Measurements from ENCODE around the gene WDFY3. TPM values are rescaled to one million over a fixed set of nuclear protein-coding genes. Genes with fewer than 3 reads are reported as not detected.

WDFY3 gene
- total and polyA plus RNA-seq, 2 of the 13 experiments (the other 11 are each of a cell fraction or from before 2014, with no cell fraction given), result 16.7 to 24.5 TPM

- no peak for TF ChIP-seq MYNN (CRISPR knock-in tag; IDR thresholded peaks at IDR 0.05; ENCODE audit: low read depth)
- TF ChIP-seq KDM5B (CRISPR knock-in tag; IDR thresholded peaks at IDR 0.05; ENCODE audit: borderline replicate concordance), result no peak
- no peak for TF ChIP-seq ZNF737 (CRISPR knock-in tag; IDR thresholded peaks at IDR 0.05; ENCODE audit: borderline replicate concordance)
- TF ChIP-seq CREB3 (CRISPR knock-in tag; IDR thresholded peaks at IDR 0.05), result no peak
- TF ChIP-seq FOXK1 (CRISPR knock-in tag; IDR thresholded peaks at IDR 0.05; ENCODE audit: borderline replicate concordance, low read depth), result no peak
- no peak for TF ChIP-seq ZNF652 (CRISPR knock-in tag; IDR thresholded peaks at IDR 0.05; ENCODE audit: borderline replicate concordance, low read depth)
- TF ChIP-seq PAX8 (CRISPR knock-in tag; IDR thresholded peaks at IDR 0.05; ENCODE audit: borderline replicate concordance), result no peak
- TF ChIP-seq ZNF367 (CRISPR knock-in tag; IDR thresholded peaks at IDR 0.05; ENCODE audit: borderline replicate concordance), result no peak
Measured at GRCh38 chr4:84648178-84648577, 318.3 kb downstream of the WDFY3 start (continued).

GRCh38 chr4:84647312-84647884 lies 319.1 kb downstream of the WDFY3 start:
- Histone ChIP-seq H3K79me2 (ENCODE audit: insufficient read depth, low read length) (no peaks in the 10 kb centered on the region), H3K4me3 (replicated peaks in 1 of 3; ENCODE audit: insufficient read depth in 1 of 3, low read depth in 2 of 3, low read length in 3 of 3) (no peak overlapping the region), H3K27ac (ENCODE audit: extremely low read length, insufficient read depth, low read length) (no peak overlapping the region), H2AFZ (ENCODE audit: low read length) (no peak overlapping the region), H3K9ac (ENCODE audit: insufficient read depth, low read depth, low read length) (no peak overlapping the region), H4K20me1 (ENCODE audit: insufficient read depth, low read length) (no peaks in the 10 kb centered on the region), H3K4me2 (ENCODE audit: low read depth, low read length) (no peak overlapping the region), H3K27me3 (ENCODE audit: control insufficient read depth in 1 of 2, insufficient read depth in 2 of 2, low read length in 2 of 2) (no peaks in the 10 kb centered on the region), H3K9me3 (ENCODE audit: low read length) (no peaks in the 10 kb centered on the region), H3K36me3 (replicated peaks in 1 of 2; ENCODE audit: control insufficient read depth in 1 of 2, insufficient read depth in 2 of 2, low read length in 2 of 2) (no peaks in the 10 kb centered on the region), H3K4me1 (ENCODE audit: insufficient read depth, low read length) (peaks cover 22% of the 10 kb centered on the region)
- 0 out of 2 replicates have a peak, but pooled peaks have one; percentile 20 for TF ChIP-seq GATAD2A (CRISPR knock-in tag; IDR thresholded peaks at IDR 0.05)
- TF ChIP-seq, protein P1, sequence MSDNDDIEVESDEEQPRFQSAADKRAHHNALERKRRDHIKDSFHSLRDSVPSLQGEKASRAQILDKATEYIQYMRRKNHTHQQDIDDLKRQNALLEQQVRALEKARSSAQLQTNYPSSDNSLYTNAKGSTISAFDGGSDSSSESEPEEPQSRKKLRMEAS (IDR thresholded peaks at IDR 0.05), result no peak
- TF ChIP-seq CEBPB (IDR thresholded peaks at IDR 0.05; ENCODE audit: borderline replicate concordance, low read depth, low read length), result peak; percentile 75; the same call in 1 of the 2 replicates
- TF ChIP-seq CEBPG (CRISPR knock-in tag; IDR thresholded peaks at IDR 0.05), result 0 out of 2 replicates have a peak, but pooled peaks have one; percentile 13
- TF ChIP-seq, protein P2, sequence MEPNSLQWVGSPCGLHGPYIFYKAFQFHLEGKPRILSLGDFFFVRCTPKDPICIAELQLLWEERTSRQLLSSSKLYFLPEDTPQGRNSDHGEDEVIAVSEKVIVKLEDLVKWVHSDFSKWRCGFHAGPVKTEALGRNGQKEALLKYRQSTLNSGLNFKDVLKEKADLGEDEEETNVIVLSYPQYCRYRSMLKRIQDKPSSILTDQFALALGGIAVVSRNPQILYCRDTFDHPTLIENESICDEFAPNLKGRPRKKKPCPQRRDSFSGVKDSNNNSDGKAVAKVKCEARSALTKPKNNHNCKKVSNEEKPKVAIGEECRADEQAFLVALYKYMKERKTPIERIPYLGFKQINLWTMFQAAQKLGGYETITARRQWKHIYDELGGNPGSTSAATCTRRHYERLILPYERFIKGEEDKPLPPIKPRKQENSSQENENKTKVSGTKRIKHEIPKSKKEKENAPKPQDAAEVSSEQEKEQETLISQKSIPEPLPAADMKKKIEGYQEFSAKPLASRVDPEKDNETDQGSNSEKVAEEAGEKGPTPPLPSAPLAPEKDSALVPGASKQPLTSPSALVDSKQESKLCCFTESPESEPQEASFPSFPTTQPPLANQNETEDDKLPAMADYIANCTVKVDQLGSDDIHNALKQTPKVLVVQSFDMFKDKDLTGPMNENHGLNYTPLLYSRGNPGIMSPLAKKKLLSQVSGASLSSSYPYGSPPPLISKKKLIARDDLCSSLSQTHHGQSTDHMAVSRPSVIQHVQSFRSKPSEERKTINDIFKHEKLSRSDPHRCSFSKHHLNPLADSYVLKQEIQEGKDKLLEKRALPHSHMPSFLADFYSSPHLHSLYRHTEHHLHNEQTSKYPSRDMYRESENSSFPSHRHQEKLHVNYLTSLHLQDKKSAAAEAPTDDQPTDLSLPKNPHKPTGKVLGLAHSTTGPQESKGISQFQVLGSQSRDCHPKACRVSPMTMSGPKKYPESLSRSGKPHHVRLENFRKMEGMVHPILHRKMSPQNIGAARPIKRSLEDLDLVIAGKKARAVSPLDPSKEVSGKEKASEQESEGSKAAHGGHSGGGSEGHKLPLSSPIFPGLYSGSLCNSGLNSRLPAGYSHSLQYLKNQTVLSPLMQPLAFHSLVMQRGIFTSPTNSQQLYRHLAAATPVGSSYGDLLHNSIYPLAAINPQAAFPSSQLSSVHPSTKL (CRISPR knock-in tag; IDR thresholded peaks at IDR 0.05), result 0 out of 2 replicates have a peak, but pooled peaks have one; percentile 12
- in situ Hi-C loops (cut with HindIII; ENCODE audit: extremely low pct_ligation_motif_present, low pct_unique_long_range_greater_than_20kb), result no loop called here
- FAIRE-seq, result peak; percentile 37
- ChIA-PET CTCF (ENCODE audit: low intra/inter-chr PET ratio, low total read pairs) (no interaction called here), POLR2A (no interaction called here)
- ATAC-seq, result no peak; the same call in 2 of the 3 replicates
- no TSS peak for BruUV-seq (replicated peaks)
- WGBS (ENCODE audit: low lambda C conversion rate), result 57% methylated on average over 2 of the region's 2 CpGs
- intact Hi-C loops (cut with micrococcal nuclease; ENCODE audit: unreplicated experiment), result no loop called here
- DNase-seq (ENCODE audit: low spot score), result no peak
